Measurements from ENCODE around the gene LCAT.

Gene LCAT

GRCh38 chr16:67987460-67988160 lies 43.7 kb upstream of the LCAT start:
- peaks cover 3% of the 10 kb centered on the region for H3K4me1 ChIP-seq (ENCODE audit: insufficient read depth, insufficient read length)
- TF ChIP-seq YY1 (IDR thresholded peaks at IDR 0.05; ENCODE audit: insufficient read depth, insufficient read length), result no peak
- no peak for TF ChIP-seq ZNF274 (IDR thresholded peaks at IDR 0.05; ENCODE audit: low read depth, low read length)
- no peak for TF ChIP-seq SUZ12 (IDR thresholded peaks at IDR 0.05; ENCODE audit: extremely low read depth, insufficient read depth, insufficient read length)
- H3K27me3 ChIP-seq (ENCODE audit: insufficient read depth, insufficient read length), result peaks cover 18% of the 10 kb centered on the region
- DNase-seq (ENCODE audit: low read depth, low spot score), result no peak
- H3K9me3 ChIP-seq (ENCODE audit: insufficient read depth, low read length), result no peaks in the 10 kb centered on the region; the same call in 1 of the 2 replicates
- H3K9ac ChIP-seq (ENCODE audit: insufficient read length, low read depth), result no peak overlapping the region
- H3K36me3 ChIP-seq (ENCODE audit: insufficient read depth, insufficient read length, low read length), result no peaks in the 10 kb centered on the region
- H3K4me3 ChIP-seq (ENCODE audit: insufficient read length, low read depth), result no peak overlapping the region

GRCh38 chr16:67986949-67987348 lies 43.0 kb upstream of the LCAT start:
- Histone ChIP-seq H3K27me3 (ENCODE audit: insufficient read depth, insufficient read length) (peaks cover 11% of the 10 kb centered on the region), H3K9me3 (ENCODE audit: insufficient read depth, low read length) (no peaks in the 10 kb centered on the region; the same call in 1 of the 2 replicates), H3K36me3 (ENCODE audit: insufficient read depth, insufficient read length, low read length) (no peaks in the 10 kb centered on the region), H3K4me3 (ENCODE audit: insufficient read length, low read depth) (no peak overlapping the region), H3K4me1 (ENCODE audit: insufficient read depth, insufficient read length) (peaks cover 3% of the 10 kb centered on the region), H3K9ac (ENCODE audit: insufficient read length, low read depth) (no peak overlapping the region)
- no peak for DNase-seq (ENCODE audit: low read depth, low spot score)
- TF ChIP-seq ZNF274 (IDR thresholded peaks at IDR 0.05; ENCODE audit: low read depth, low read length) (no peak), SUZ12 (IDR thresholded peaks at IDR 0.05; ENCODE audit: extremely low read depth, insufficient read depth, insufficient read length) (no peak), YY1 (IDR thresholded peaks at IDR 0.05; ENCODE audit: insufficient read depth, insufficient read length) (no peak)

GRCh38 chr16:67982011-67982696 lies 38.2 kb upstream of the LCAT start:
- Histone ChIP-seq H3K9me3 (ENCODE audit: insufficient read depth, low read length) (no peaks in the 10 kb centered on the region; the same call in 1 of the 2 replicates), H3K4me1 (ENCODE audit: insufficient read depth, insufficient read length) (peaks cover 3% of the 10 kb centered on the region), H3K27me3 (ENCODE audit: insufficient read depth, insufficient read length) (peaks cover 6% of the 10 kb centered on the region), H3K9ac (ENCODE audit: insufficient read length, low read depth) (no peak overlapping the region), H3K4me3 (ENCODE audit: insufficient read length, low read depth) (no peak overlapping the region), H3K36me3 (ENCODE audit: insufficient read depth, insufficient read length, low read length) (no peaks in the 10 kb centered on the region)
- no peak for DNase-seq (ENCODE audit: low read depth, low spot score)
- no peak for TF ChIP-seq YY1 (IDR thresholded peaks at IDR 0.05; ENCODE audit: insufficient read depth, insufficient read length)
- TF ChIP-seq SUZ12 (IDR thresholded peaks at IDR 0.05; ENCODE audit: extremely low read depth, insufficient read depth, insufficient read length), result no peak
- no peak for TF ChIP-seq ZNF274 (IDR thresholded peaks at IDR 0.05; ENCODE audit: low read depth, low read length)

- no peak for DNase-seq (ENCODE audit: low read depth, low spot score)
- no peaks in the 10 kb centered on the region; the same call in 1 of the 2 replicates for H3K9me3 ChIP-seq (ENCODE audit: insufficient read depth, low read length)
- H3K9ac ChIP-seq (ENCODE audit: insufficient read length, low read depth), result no peak within 1 kb of the TSS
- peaks cover 6% of the 10 kb centered on the region for H3K27me3 ChIP-seq (ENCODE audit: insufficient read depth, insufficient read length)
- TF ChIP-seq SUZ12 (IDR thresholded peaks at IDR 0.05; ENCODE audit: extremely low read depth, insufficient read depth, insufficient read length), result no peak
- no peak for TF ChIP-seq YY1 (IDR thresholded peaks at IDR 0.05; ENCODE audit: insufficient read depth, insufficient read length)
- TF ChIP-seq ZNF274 (IDR thresholded peaks at IDR 0.05; ENCODE audit: low read depth, low read length), result no peak
- H3K4me3 ChIP-seq (ENCODE audit: insufficient read length, low read depth), result no peak within 1 kb of the TSS
- H3K36me3 ChIP-seq (ENCODE audit: insufficient read depth, insufficient read length, low read length), result no peaks in the 10 kb centered on the region
- peaks cover 3% of the 10 kb centered on the region for H3K4me1 ChIP-seq (ENCODE audit: insufficient read depth, insufficient read length)
Observed at GRCh38 chr16:67979955-67980678, 36.2 kb upstream of the LCAT start, which contains the start of gene DPEP3. Gene DPEP3, minus strand, starts transcription at chr16:67980499. Its CDS starts 119 bp downstream, at chr16:67980380.

GRCh38 chr16:67977469-67978227 lies 33.7 kb upstream of the LCAT start:
- Histone ChIP-seq H3K4me3 (ENCODE audit: insufficient read length, low read depth) (no peak overlapping the region), H3K9me3 (ENCODE audit: insufficient read depth, low read length) (no peaks in the 10 kb centered on the region; the same call in 1 of the 2 replicates), H3K4me1 (ENCODE audit: insufficient read depth, insufficient read length) (no peaks in the 10 kb centered on the region), H3K9ac (ENCODE audit: insufficient read length, low read depth) (no peak overlapping the region), H3K36me3 (ENCODE audit: insufficient read depth, insufficient read length, low read length) (no peaks in the 10 kb centered on the region), H3K27me3 (ENCODE audit: insufficient read depth, insufficient read length) (peaks cover 6% of the 10 kb centered on the region)
- DNase-seq (ENCODE audit: low read depth, low spot score), result no peak
- TF ChIP-seq YY1 (IDR thresholded peaks at IDR 0.05; ENCODE audit: insufficient read depth, insufficient read length), result no peak
- no peak for TF ChIP-seq ZNF274 (IDR thresholded peaks at IDR 0.05; ENCODE audit: low read depth, low read length)
- no peak for TF ChIP-seq SUZ12 (IDR thresholded peaks at IDR 0.05; ENCODE audit: extremely low read depth, insufficient read depth, insufficient read length)

- Histone ChIP-seq H3K4me1 (ENCODE audit: insufficient read depth, insufficient read length) (no peaks in the 10 kb centered on the region), H3K27me3 (ENCODE audit: insufficient read depth, insufficient read length) (peaks cover 6% of the 10 kb centered on the region), H3K9me3 (ENCODE audit: insufficient read depth, low read length) (no peaks in the 10 kb centered on the region; the same call in 1 of the 2 replicates), H3K9ac (ENCODE audit: insufficient read length, low read depth) (no peak overlapping the region), H3K4me3 (ENCODE audit: insufficient read length, low read depth) (no peak overlapping the region), H3K36me3 (ENCODE audit: insufficient read depth, insufficient read length, low read length) (no peaks in the 10 kb centered on the region)
- no peak for TF ChIP-seq SUZ12 (IDR thresholded peaks at IDR 0.05; ENCODE audit: extremely low read depth, insufficient read depth, insufficient read length)
- no peak for TF ChIP-seq ZNF274 (IDR thresholded peaks at IDR 0.05; ENCODE audit: low read depth, low read length)
- TF ChIP-seq YY1 (IDR thresholded peaks at IDR 0.05; ENCODE audit: insufficient read depth, insufficient read length), result no peak
- no peak for DNase-seq (ENCODE audit: low read depth, low spot score)
Observed at GRCh38 chr16:67977005-67977404, 33.1 kb upstream of the LCAT start.
